A549 (cell line): ENCODE data around the gene CAV1. TPM values are rescaled to one million over a fixed set of nuclear protein-coding genes. Genes with fewer than 3 reads are reported as not detected.

Source experiments
- ATAC-seq, 2 experiments: fragments of 200-7000 bp in 1 of 2; fragments of >200 bp in 1 of 2; cut with Nextera tagmentation in 1 of 2; cut with Tn5 transposase in 1 of 2; 3 replicates each; pipeline versions ENCODE4 v1.8.0 to v1.9.1; 2018 to 2020; ENCODE audit warnings: mild to moderate bottlenecking in 1 of 2, moderate library complexity in 1 of 2
- CTCF ChIA-PET: fragments of 300-600 bp; sonication (Branson Sonifier 250); formaldehyde crosslinking; extraction: SDS; loops from one replicate; lab custom pipeline; 2021; ENCODE audit warnings: antibody characterized with exemption, inconsistent platforms; lab: Yijun Ruan, JAX
- POLR2A ChIA-PET: fragments of 350-600 bp; formaldehyde crosslinking; extraction: SDS; loops from one replicate; lab custom pipeline; 2021; ENCODE audit warnings: antibody characterized with exemption, inconsistent platforms; lab: Yijun Ruan, JAX
- DNase-seq, 2 experiments: peaks; one replicate each; pipeline versions ENCODE4 v3.0.0 to v3.0.0-alpha.2; 2011 to 2016; ENCODE audit warnings: low read depth in 1 of 2, low spot score in 1 of 2
- FAIRE-seq: peaks from 2 replicates; lab custom pipeline; 2011; peaks lifted over from hg19 to GRCh38; lab: Jason Lieb, UNC
- H3K27ac ChIP-seq, 2 experiments: fragments of >200 bp; sonication (Bioruptor Twin); formaldehyde crosslinking; 3 replicates each; pipeline ENCODE4 v1.5.1; 2016 to 2017
- H3K4me1 ChIP-seq: fragments of >200 bp; sonication (Bioruptor Twin); formaldehyde crosslinking; 3 replicates; pipeline ENCODE4 v1.6.1; 2016
- H3K4me2 ChIP-seq: fragments of >200 bp; sonication (Bioruptor Twin); formaldehyde crosslinking; 3 replicates; pipeline ENCODE4 v1.6.1; 2016
- H3K4me3 ChIP-seq: fragments of >200 bp; sonication (Bioruptor Twin); formaldehyde crosslinking; 3 replicates; pipeline ENCODE4 v1.5.1; 2016
- H3K9me3 ChIP-seq: fragments of >200 bp; sonication (Bioruptor Twin); formaldehyde crosslinking; 3 replicates; pipeline ENCODE4 v1.6.1; 2016
- CBX2 ChIP-seq: fragments of 200-600 bp; sonication (generic); IDR thresholded peaks from 2 replicates; pipeline ENCODE4 v1.6.1; 2016; ENCODE audit warnings: low read depth, mild to moderate bottlenecking, borderline replicate concordance
- CEBPB ChIP-seq, 2 experiments: fragments of >200 bp in 1 of 2; sonication (Bioruptor Twin) in 1 of 2; formaldehyde crosslinking in 1 of 2; IDR thresholded peaks; 2 replicates each; pipeline ENCODE4 v1.6.1; 2012 to 2016
- FOSL2 ChIP-seq, 2 experiments: fragments of 450-650 bp in 1 of 2; fragments of >200 bp in 1 of 2; sonication (Bioruptor Twin) in 1 of 2; formaldehyde crosslinking; IDR thresholded peaks; 2 replicates each; pipeline versions ENCODE4 v1.5.0 to v1.6.1; 2016 to 2020; ENCODE audit warnings: mild to moderate bottlenecking in 1 of 2, moderate library complexity in 1 of 2
- GATA3 ChIP-seq: IDR thresholded peaks from 2 replicates; pipeline ENCODE4 v1.6.1; 2012; ENCODE audit warnings: borderline replicate concordance
- JUNB ChIP-seq: fragments of >200 bp; sonication (Bioruptor Twin); formaldehyde crosslinking; IDR thresholded peaks from 2 replicates; pipeline ENCODE4 v1.6.1; 2016
- NFE2L2 ChIP-seq: fragments of 150-350 bp; conservative IDR thresholded peaks from 2 replicates; pipeline ENCODE4 v1.6.1; 2014; ENCODE audit warnings: low read length
- NPAS2 ChIP-seq: fragments of 250-450 bp; sonication (Bioruptor Pico); IDR thresholded peaks from 2 replicates; pipeline ENCODE4 v1.8.0; 2022; ENCODE audit warnings: mild to moderate bottlenecking, moderate library complexity, borderline replicate concordance
- POLR2AphosphoS2 ChIP-seq: conservative IDR thresholded peaks from 2 replicates; pipeline ENCODE4 v1.6.1; 2012; ENCODE audit warnings: low read length, improper control_type of control experiment, inconsistent platforms
- RAD21 ChIP-seq, 2 experiments: fragments of >200 bp in 1 of 2; sonication (Bioruptor Twin) in 1 of 2; formaldehyde crosslinking in 1 of 2; IDR thresholded peaks in 1 of 2; conservative IDR thresholded peaks in 1 of 2; 2 replicates in 1 of 2; 3 replicates in 1 of 2; pipeline ENCODE4 v1.6.1; 2012 to 2018; ENCODE audit warnings: inconsistent platforms in 1 of 2
- RARB ChIP-seq: fragments of 250-450 bp; sonication (Bioruptor Pico); IDR thresholded peaks from 2 replicates; pipeline ENCODE4 v1.8.0; 2021; ENCODE audit warnings: mild to moderate bottlenecking, moderate library complexity
- RCOR1 ChIP-seq: fragments of 150-350 bp; IDR thresholded peaks from 2 replicates; pipeline ENCODE4 v1.6.1; 2014; ENCODE audit warnings: antibody characterized with exemption, low read length, low read depth
- RFX5 ChIP-seq: fragments of 450-650 bp; IDR thresholded peaks from 2 replicates; pipeline ENCODE4 v1.7.1; 2014; ENCODE audit warnings: antibody characterized with exemption, mild to moderate bottlenecking, moderate library complexity
- RNF2 ChIP-seq: fragments of 200-600 bp; sonication (generic); IDR thresholded peaks from 2 replicates; pipeline ENCODE4 v1.6.1; 2016; ENCODE audit warnings: low read depth, mild to moderate bottlenecking, antibody characterized with exemption, moderate library complexity, borderline replicate concordance
- TFCP2L1 ChIP-seq: fragments of 250-450 bp; sonication (Bioruptor Pico); IDR thresholded peaks from 2 replicates; pipeline ENCODE4 v1.5.0; 2021; ENCODE audit warnings: mild to moderate bottlenecking
- WGBS: methylation state at CpG from one replicate; pipeline ENCODE4 v1.1.6; 2017; ENCODE audit errors: missing lambda C conversion rate; 5-methylcytosine and 5-hydroxymethylcytosine counted together
- polyA plus RNA-seq, 4 experiments: library from polyadenylated mRNA; depleted of rRNA in 3 of 4; stranded (reverse); fragments of >200 nt; fragmentation: RNase III in 1 of 4; extraction: RNeasy Plus Mini Kit Qiagen cat#74134 plus additional on column Dnase treatment in 1 of 4; gene quantifications; 2 replicates in 3 of 4; 3 replicates in 1 of 4; pipeline ENCODE4 v1.2.3, GENCODE V29; 2011 to 2017
- TF ChIP-seq, protein P1 (sequence below): fragments of 250-450 bp; sonication (Bioruptor Pico); IDR thresholded peaks from 2 replicates; pipeline ENCODE4 v1.5.0; 2020; ENCODE audit warnings: low read depth, mild to moderate bottlenecking, moderate library complexity
- TF ChIP-seq, protein P2 (sequence below): IDR thresholded peaks from 2 replicates; pipeline ENCODE4 v1.6.1; 2012
- TF ChIP-seq, protein P3 (sequence below): fragments of >200 bp; sonication (Bioruptor Twin); formaldehyde crosslinking; IDR thresholded peaks from 2 replicates; pipeline ENCODE4 v1.6.1; 2016
- TF ChIP-seq, protein P4 (sequence below): IDR thresholded peaks from 2 replicates; pipeline ENCODE4 v1.6.1; 2012
- TF ChIP-seq, protein P5 (sequence below): fragments of >200 bp; sonication (Bioruptor Twin); formaldehyde crosslinking; IDR thresholded peaks from 3 replicates; pipeline ENCODE4 v1.6.1; 2016
- TF ChIP-seq, protein P6 (sequence below): fragments of 200-600 bp; sonication (generic); IDR thresholded peaks from 2 replicates; pipeline ENCODE4 v1.6.1; 2016; ENCODE audit warnings: antibody characterized with exemption, mild to moderate bottlenecking, moderate library complexity

Gene CAV1
- polyA plus RNA-seq, 2 of the 4 experiments (the other 2 are of a cell fraction), result 365 to 493 TPM

DNA sequence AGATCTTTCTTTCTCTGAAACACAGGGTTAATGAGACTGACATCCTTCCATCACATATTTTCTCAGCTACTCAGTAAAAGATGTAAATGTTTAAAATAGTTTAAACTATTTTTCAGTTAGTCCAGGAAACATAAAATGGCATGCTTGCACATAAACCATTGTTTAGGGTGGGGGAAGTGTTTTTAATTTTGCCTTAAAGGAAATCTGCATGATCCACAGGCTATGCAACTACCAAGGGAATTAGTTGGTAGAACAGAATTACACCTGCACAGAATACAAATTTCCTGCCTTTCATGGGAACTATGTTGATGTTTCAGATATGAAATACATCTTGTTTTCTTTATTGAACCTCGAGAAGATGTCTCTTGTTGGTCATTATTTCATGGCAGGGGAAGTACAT is 10.6 kb downstream of the CAV1 start:
- no peak for TF ChIP-seq CEBPB (IDR thresholded peaks at IDR 0.05)
- TF ChIP-seq, protein P1, sequence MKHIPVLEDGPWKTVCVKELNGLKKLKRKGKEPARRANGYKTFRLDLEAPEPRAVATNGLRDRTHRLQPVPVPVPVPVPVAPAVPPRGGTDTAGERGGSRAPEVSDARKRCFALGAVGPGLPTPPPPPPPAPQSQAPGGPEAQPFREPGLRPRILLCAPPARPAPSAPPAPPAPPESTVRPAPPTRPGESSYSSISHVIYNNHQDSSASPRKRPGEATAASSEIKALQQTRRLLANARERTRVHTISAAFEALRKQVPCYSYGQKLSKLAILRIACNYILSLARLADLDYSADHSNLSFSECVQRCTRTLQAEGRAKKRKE (CRISPR knock-in tag), result no peak
- TF ChIP-seq NFE2L2, result no peak
- TF ChIP-seq, protein P2, sequence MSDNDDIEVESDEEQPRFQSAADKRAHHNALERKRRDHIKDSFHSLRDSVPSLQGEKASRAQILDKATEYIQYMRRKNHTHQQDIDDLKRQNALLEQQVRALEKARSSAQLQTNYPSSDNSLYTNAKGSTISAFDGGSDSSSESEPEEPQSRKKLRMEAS, result no peak
- TF ChIP-seq TFCP2L1 (CRISPR knock-in tag), result no peak
- TF ChIP-seq, protein P3, sequence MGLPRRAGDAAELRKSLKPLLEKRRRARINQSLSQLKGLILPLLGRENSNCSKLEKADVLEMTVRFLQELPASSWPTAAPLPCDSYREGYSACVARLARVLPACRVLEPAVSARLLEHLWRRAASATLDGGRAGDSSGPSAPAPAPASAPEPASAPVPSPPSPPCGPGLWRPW, result no peak
- TF ChIP-seq RAD21 (conservative IDR thresholded peaks at IDR 0.05 in 1 of 2, IDR thresholded peaks at IDR 0.05 in 1 of 2), result no peak
- no peak for TF ChIP-seq RCOR1
- no peak for TF ChIP-seq RNF2
- no peak for TF ChIP-seq RFX5
- TF ChIP-seq RARB (CRISPR knock-in tag), result no peak
- TF ChIP-seq, protein P4, sequence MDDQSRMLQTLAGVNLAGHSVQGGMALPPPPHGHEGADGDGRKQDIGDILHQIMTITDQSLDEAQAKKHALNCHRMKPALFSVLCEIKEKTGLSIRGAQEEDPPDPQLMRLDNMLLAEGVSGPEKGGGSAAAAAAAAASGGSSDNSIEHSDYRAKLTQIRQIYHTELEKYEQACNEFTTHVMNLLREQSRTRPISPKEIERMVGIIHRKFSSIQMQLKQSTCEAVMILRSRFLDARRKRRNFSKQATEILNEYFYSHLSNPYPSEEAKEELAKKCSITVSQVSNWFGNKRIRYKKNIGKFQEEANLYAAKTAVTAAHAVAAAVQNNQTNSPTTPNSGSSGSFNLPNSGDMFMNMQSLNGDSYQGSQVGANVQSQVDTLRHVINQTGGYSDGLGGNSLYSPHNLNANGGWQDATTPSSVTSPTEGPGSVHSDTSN, result no peak
- TF ChIP-seq POLR2AphosphoS2, result no peak
- no peak for TF ChIP-seq FOSL2 (IDR thresholded peaks at IDR 0.05)
- no peak for TF ChIP-seq FOSL2 (CRISPR knock-in tag; IDR thresholded peaks at IDR 0.05)
- TF ChIP-seq, protein P5, sequence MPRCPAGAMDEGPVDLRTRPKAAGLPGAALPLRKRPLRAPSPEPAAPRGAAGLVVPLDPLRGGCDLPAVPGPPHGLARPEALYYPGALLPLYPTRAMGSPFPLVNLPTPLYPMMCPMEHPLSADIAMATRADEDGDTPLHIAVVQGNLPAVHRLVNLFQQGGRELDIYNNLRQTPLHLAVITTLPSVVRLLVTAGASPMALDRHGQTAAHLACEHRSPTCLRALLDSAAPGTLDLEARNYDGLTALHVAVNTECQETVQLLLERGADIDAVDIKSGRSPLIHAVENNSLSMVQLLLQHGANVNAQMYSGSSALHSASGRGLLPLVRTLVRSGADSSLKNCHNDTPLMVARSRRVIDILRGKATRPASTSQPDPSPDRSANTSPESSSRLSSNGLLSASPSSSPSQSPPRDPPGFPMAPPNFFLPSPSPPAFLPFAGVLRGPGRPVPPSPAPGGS, result no peak
- TF ChIP-seq NPAS2 (CRISPR knock-in tag), result no peak
- no peak for TF ChIP-seq GATA3
- TF ChIP-seq JUNB, result no peak
- no peak for TF ChIP-seq CBX2
- TF ChIP-seq, protein P6, sequence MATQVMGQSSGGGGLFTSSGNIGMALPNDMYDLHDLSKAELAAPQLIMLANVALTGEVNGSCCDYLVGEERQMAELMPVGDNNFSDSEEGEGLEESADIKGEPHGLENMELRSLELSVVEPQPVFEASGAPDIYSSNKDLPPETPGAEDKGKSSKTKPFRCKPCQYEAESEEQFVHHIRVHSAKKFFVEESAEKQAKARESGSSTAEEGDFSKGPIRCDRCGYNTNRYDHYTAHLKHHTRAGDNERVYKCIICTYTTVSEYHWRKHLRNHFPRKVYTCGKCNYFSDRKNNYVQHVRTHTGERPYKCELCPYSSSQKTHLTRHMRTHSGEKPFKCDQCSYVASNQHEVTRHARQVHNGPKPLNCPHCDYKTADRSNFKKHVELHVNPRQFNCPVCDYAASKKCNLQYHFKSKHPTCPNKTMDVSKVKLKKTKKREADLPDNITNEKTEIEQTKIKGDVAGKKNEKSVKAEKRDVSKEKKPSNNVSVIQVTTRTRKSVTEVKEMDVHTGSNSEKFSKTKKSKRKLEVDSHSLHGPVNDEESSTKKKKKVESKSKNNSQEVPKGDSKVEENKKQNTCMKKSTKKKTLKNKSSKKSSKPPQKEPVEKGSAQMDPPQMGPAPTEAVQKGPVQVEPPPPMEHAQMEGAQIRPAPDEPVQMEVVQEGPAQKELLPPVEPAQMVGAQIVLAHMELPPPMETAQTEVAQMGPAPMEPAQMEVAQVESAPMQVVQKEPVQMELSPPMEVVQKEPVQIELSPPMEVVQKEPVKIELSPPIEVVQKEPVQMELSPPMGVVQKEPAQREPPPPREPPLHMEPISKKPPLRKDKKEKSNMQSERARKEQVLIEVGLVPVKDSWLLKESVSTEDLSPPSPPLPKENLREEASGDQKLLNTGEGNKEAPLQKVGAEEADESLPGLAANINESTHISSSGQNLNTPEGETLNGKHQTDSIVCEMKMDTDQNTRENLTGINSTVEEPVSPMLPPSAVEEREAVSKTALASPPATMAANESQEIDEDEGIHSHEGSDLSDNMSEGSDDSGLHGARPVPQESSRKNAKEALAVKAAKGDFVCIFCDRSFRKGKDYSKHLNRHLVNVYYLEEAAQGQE, result no peak
- no peak overlapping the region for H3K4me3 ChIP-seq
- no peak overlapping the region for H3K4me2 ChIP-seq
- ChIA-PET CTCF (interaction anchor here (1.3 to 9.9 kb wide), 2 partner anchors 9 to 277 kb away, joined by 7 to 73 read pairs; no protein-coding TSS in a partner anchor), POLR2A (interaction anchor here (1.0 kb wide), 1 partner anchor 9 kb away, joined by 4 read pairs; no protein-coding TSS in a partner anchor)
- WGBS, result 65% methylated on average over 1 of the region's 1 CpG
- H3K9me3 ChIP-seq, result no peaks in the 10 kb centered on the region
- peaks cover 71% of the 10 kb centered on the region for H3K4me1 ChIP-seq
- FAIRE-seq (no peak), DNase-seq (no peak), ATAC-seq (no peak)
- H3K27ac ChIP-seq, result no peak overlapping the region
